ENCODE measurements around the gene LRRC45.

The LRRC45 gene

DNA sequence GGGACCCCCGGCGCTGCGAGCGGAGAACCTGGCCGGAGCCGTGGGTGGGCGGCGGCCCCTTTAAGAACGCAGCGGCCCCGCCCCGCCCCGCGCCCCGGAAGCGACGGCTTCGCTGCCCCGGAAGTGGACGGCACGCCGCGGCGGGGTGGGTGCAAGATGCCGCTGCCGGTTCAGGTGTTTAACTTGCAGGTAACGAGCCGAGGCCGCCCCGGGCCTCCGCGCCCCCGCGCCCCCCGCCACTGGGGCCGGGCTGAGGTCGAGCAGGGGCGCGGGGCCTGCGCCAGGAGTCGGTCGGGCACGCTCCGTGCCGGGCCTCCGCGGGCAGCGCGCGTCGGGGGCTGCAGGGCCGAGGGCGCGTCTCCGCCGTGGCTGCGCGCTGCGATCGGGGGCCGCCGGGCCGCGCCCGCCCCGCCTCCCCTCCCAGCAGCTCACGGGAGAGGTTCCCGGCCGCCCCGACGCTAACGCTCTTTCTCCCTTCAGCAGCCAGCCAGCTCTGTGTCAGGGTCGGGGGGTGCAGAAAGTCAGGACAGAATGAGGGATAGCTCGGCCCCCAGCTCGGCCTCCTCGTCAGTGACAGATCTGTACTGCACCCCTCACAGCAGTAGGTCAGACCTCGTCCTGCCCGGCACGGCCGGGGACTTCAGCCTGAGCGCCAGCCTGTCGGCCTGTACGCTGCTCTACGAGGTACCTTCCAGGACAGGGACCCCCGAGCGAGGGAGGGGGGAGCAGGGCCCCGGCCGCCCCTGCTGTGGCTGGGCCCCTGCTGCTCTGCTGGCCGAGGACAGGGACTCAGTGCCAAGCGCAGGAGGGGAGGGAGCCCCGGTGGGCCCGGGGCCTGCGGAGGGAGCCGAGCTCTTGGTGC, 28.9 kb downstream of the LRRC45 start, which contains the start of the genes GPS1 and RFNG:
GPS1 (plus strand) TSS at position 123 of the 862 bp plus-strand sequence; CDS start at position 157, 34 bp downstream.
RFNG (minus strand) TSS at position 36 of the 862 bp plus-strand sequence. CDS start 45 bp downstream, outside the sequence.
- DNase-seq (ENCODE audit: low read depth) = no peak

DNA sequence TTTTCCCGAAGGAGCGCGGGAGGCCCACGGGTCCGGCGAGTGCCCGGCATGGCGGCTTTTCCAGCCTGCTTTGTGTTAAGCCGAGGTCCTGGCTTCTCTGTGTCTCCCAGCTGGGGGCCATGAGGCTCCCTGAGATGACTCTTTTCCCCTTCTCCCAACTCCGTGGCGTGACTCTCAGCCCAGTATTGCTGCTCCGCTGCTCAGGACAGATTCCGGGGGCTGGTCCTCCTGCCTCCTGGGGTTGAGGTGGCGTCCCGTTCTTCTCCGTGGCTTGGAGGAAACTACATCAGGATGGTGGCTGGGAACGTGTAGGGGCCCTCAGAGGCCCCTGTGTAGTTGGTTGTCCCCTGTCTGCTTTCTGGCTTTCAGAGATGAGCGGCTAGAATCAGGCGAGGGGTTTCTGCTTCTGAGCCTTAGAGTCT, 29.5 kb downstream of the LRRC45 start:
- no peak for DNase-seq (ENCODE audit: low read depth)

DNA sequence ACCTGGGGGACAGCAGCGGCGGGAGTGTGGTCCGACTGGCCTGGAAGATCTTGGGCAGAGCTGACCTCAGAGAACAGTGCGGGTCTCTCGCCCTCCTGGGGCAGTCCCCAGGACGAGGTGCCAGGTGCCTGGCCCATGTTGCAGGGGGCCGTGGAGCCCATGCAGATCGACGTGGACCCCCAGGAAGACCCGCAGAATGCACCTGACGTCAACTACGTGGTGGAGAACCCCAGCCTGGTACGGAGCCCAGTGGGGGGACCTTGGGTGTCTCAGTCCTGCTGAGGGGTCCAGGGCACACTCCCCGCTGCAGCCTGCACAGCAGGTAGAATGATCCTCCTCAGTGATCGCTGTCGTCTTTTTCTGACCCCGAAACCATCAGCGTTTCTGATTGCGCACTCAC, 30.0 kb downstream of the LRRC45 start:
- no peak for DNase-seq (ENCODE audit: low read depth)

DNA sequence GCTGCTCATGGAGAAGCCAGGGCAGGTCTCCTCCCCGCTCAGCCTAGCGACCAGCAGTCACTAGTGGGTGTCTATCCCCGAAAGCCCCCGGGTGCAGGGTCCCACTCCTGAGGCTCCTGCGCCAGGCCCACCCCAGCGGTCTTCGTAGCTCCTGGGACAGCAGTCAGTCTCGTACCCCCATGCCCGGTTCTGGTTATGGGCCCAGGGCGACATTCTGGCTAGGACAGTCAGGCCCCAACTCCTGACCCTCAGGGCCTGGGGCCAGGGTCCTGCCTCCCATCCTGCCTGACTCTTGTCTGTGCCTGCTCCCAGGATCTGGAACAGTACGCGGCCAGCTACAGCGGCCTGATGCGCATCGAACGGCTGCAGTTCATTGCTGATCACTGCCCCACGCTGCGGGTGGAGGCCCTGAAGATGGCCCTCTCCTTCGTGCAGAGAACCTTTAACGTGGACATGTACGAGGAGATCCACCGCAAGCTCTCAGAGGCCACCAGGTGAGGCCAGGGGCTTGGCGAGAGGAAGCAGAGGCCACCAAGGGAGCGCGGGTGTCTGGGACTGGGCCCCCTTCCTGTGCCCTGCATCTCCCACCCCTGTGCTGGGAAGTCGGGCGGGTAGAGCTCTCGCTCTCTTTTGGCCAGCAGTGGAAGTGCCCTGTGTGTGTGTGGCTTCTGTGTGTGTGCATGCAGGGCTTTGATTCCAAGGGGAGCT, 30.6 kb downstream of the LRRC45 start:
- DNase-seq (ENCODE audit: low read depth) = no peak

DNA sequence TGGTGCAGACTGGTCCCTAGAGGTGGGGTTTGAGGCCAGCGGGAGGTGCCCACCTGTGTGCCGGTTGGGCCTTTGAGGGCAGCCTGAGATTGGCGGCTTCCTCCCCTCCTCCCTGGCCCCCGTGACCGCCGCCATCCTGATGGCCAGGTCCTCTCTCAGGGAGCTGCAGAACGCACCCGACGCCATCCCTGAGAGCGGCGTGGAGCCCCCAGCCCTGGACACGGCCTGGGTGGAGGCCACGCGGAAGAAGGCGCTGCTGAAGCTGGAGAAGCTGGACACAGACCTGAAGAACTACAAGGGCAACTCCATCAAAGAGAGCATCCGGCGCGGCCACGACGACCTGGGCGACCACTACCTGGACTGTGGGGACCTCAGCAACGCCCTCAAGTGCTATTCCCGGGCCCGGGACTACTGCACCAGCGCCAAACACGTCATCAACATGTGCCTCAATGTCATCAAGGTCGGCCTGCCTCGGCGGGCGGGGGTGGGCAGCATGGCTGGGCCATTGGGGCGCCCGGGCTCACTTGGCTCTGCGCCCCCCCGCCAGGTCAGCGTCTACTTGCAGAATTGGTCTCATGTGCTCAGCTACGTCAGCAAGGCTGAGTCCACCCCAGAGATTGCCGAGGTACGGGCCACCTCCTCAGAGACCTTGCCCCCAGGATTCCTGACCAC, 31.4 kb downstream of the LRRC45 start:
- DNase-seq (ENCODE audit: low read depth) = no peak

DNA sequence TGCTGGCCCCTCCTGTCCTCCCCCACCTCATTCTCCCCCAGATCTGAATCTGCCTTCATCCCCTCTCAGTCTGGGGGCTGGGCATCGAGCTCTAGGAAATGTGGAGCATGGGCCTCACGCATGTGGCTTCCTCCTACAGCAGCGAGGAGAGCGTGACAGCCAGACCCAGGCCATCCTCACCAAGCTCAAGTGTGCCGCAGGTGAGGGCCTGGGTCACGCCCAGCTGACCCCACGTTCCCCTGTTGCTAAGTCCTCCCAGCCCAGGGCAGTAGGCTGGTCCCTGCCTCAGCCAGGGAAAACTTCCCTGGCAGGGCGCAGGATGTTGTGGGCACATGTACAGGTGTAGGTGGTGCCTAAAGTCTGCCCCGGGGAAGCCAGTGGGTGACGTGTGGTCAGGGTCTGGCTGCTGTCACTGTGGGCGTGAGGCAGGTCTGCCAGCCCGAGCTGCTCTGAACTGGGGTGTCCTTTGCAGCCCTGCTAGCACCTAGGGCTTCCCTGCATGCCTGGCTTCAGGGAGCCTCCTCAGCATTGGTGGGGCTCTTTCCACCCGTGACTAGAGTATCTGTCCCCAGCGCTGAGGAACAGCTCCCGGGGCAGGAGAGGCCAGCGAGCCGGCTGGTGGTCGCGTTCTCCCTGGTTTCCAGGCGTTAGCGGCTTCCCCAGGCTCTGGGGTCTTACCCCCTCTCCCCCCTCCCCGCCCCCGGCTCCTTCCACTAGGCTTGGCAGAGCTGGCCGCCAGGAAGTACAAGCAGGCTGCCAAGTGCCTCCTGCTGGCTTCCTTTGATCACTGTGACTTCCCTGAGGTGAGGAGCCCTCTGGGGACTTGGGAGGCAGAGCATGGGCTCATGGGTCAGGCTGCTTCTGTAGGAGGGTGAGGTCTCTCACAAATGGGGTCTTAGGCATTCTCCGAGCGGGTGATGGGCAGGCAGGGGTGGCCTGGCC, 32.2 kb downstream of the LRRC45 start:
- DNase-seq (ENCODE audit: low read depth) = no peak

DNA sequence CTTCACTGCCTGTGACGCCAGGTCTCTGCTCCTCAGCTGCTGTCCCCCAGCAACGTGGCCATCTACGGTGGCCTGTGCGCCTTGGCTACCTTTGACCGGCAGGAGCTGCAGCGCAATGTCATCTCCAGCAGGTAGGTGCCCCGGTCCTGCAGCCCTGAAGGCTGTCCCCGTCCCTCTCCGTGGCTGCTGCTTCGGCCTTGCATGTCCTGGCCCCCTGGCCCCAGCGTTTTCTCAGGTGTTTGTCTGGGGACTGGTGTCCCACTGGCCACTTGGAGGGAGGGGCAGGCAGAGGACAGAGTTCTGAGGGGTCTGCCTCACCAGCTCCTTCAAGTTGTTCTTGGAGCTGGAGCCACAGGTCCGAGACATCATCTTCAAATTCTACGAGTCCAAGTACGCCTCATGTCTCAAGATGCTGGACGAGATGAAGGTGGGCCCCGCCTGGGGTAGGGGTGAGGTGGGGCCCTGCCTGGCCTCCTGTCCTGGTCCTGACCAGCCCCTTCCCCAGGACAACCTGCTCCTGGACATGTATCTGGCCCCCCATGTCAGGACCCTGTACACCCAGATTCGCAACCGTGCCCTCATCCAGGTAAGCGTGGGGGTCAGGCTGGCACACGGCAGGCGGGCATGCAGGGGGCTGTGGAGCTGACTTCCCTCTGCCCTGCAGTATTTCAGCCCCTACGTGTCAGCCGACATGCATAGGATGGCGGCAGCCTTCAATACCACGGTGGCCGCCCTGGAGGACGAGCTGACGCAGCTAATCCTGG, 33.0 kb downstream of the LRRC45 start:
- DNase-seq (ENCODE audit: low read depth) = no peak

DNA sequence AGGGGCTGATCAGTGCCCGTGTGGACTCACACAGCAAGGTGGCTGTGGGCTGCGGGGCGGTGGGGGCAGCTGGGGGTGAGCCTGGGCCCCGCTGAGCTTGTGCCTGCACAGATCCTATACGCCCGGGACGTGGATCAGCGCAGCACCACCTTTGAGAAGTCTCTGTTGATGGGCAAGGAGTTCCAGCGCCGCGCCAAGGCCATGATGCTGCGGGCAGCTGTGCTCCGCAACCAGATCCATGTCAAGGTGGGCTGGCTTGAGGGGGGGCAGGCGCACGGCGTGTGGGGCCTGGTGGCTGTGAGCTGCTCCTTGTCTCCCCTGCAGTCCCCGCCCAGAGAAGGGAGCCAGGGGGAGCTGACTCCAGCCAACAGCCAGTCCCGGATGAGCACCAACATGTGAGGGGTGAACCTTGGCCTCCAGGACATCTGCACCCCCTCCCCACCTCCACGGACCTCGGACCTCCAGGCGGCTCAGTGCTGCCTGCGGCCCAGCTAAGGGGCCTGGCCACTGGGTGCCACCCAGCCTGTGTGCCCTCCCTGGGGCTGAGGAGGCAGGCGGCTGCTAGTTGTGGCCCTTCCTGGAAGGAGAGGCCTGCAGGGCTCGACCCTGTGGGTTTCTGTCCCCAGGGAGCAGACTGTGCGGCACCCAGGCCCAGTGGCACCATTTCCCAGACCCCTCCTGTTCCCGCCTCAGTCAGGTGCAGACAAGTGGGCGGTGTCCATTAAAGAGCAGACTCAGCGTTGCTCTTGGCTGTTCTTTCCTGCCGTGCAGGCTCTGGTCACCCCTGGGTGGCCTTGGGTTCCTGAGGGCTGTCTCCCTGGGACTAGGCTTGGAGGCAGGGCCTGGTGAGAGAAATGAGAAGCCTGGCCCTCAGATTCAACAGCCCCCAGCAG, 33.9 kb downstream of the LRRC45 start:
- DNase-seq (ENCODE audit: low read depth) = no peak

DNA sequence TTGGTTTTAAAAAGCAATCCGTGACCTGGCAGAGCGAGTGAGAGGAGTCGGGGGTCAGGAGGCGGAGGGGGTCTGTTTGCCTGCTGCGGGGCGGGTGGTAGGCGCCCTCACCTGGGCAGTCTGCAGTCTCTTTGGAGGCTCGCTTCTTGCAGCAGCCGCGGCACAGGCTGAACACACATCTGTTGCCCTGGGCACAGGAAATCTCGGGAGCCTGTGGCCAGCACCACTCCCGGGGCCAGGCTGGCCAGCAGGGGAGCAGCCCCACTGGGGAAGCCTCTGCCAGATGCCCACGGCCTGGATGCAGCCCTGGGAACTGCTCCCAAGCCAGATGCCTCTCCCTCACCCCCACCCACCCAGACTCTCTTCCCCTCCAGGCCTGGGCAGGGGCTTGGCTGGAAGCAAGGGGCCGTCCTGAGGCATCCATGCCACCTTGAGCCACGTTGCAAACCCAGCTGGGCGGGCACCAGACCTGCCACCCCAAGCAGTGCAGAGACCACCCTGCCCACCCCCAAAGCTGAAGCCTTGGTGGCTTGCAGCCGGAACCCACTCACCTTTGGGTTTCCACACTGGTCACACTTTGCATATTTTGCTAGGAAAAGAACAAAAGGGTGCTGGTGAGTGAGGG, 35.2 kb downstream of the LRRC45 start:
- DNase-seq (ENCODE audit: low read depth) = no peak

DNA sequence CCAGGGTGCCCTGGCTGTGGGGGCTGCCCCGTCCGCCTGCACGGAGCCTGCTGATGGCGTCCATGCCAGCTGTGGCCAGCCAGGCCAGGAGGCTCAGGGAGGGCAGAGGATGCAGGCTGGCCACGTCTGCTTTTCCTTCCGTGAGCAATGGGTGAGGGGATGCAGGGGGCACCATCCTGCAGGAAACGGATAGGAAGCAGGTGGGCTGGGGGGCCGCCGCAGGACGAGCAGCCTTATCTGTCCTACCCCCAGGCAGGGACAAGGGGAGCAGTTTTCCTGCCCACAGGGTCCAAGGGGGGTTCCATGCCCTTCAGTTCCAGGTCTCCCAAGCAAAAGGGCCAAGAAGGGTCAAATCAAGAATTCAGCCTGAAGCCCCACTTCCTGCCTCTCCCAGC, 35.7 kb downstream of the LRRC45 start:
- DNase-seq (ENCODE audit: low read depth) = no peak

DNA sequence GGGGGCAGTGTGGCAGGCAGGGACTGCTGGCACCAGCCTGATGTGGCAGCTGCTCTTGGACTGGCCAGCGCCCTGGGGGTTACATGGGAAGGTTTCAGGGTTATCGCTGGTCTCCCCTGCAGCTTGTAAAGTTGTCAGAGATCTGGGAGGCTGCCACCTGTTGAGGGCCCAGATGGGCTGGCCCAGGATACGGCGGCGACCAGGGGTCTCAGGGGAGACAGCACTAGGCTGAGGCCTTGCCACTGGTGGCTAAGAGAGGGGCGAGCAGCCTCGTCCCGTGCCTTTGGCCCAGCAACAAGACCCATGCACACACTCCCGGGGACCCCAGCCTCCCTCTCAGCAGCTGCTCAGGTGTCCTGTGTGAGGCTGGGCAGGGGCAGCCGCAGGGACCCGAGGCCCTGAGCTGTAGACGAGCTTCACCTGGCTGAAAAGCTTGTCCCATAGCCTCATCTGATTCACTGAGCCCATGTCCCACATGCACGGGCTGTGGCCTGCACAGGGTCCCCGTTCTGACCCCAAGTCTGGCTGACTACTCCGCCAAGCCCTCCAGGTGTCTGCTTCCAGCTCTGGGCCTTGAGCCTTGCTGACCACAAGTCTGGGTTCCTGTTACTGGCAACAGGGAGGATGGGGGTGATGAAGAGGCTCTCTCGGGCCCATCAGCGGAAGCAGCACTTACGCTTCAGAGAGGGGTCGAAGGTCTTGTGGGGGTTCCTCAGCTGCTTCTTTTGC, 36.3 kb downstream of the LRRC45 start:
- DNase-seq (ENCODE audit: low read depth) = no peak

DNA sequence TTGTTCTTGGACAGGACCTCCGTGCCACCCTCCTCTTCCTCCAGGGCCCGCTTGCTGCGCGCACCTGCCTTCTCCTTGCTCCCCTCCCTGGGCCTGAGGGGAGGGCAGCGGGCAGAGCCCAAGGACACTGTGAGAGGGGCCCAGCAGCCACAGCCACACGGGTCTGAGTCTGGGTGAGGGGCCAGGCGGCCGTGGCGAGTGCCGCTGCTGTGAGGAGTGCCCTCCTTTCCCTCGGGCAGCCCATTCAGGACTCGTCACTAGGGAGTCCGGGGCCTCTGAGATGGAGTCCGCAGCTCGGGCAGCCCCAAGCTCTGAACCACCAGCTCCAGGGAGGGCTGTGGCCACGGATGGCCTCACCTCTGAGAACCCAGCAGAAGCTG, 36.9 kb downstream of the LRRC45 start:
- no peak for DNase-seq (ENCODE audit: low read depth)

DNA sequence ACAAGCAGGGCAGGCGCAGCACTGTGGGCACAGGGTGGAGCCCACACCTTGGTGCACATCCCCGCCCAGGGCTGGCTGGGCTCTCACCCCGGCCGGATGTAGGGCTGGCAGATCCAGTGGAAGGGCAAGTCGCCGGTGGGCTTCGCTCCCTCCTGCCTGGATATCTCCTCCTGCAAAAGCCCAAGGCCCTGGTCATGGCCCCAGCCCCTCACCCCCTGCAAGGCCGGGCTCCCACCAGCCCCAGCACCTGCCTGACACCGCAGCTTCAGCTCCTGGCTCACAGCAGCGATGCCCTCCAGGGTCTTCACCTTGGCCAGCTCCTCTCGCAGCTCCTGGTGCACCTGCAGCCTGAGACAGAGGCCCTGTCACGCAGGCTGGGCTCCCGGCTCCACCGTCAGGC, 37.5 kb downstream of the LRRC45 start:
- DNase-seq (ENCODE audit: low read depth) = no peak

DNA sequence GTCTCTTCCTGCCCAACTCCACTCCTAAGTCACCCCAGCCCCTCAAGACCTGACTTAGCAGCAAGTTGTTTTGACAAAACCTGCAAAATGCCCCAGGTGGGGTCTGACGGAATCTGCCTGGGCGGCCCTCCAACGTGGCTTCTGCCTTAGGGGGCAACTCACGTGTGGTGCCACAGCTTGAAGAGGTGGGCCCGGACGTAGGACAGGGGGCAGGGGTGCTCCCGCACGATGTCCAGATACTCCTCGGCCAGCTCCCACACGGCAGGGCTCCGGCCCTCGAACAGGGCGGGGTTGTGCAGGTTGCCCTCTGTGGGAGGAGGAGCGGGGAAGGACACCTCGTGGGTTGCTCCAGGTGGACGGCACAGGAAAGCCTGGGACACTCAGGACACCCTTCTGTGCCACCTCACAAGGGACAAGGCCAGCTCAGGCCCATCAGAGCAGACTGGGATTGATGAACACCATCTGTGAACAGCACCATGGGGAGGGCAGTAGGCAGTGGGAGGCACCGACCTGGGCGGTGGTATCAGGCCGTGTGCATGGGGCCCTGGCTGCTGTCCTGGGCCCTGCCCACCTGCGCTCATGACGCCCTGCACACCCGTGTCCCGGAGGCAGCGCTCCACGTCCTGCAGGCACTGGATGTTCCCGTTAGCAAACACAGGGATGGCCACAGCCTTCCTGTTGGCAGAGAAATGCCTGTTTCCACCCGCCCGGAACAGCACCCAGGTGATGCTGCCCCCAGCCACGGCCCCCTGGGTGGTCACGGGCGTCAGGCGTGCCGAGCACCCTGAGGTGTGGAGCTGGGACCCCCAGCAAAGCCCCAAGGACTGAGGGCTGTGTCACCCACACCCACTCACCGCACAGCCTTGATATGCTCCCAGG, 38.2 kb downstream of the LRRC45 start:
- DNase-seq (ENCODE audit: low read depth) = no peak

DNA sequence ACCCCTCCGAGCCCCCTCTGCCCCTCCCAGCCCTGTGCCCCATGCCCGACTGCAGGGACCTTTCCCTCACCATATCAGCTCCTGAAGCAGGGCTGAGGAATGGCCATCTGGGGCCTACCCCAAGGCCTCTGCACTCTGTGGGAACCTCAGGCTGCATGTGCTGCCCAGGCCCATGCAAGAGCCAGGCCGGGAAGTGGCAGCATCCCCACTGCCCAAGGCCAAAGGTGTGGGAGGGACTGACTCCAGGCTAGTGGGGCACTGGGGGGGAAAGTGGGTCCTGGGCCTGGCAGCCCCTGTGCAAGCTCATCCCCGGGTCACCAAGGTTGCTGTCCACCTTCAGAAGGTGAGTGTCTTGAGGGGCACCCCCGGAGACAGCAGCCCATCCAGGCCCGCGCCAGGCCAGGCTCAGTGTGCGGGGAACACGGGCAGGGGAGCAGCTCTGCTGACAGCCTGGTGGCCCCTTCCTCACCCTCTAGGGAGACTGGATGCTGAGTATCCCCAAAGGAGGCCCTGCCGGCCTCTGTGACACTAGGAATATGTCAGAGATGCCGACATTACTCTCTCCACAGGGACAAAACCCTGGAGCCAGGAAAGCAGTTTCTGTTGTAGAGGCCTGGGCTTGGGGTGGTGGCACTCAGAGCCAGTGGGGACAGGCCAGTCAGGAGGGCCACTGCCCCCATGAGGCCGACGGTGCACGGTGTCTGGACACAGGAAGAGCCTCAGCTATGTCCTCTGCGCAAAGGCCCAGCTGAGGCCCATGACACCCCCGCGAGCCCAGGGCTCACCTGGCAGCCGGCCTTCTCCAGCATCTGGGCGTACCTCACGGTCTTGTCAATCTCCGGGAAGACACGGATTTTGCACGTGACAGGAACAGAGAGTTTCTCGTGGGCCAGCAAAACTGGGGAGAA, 39.2 kb downstream of the LRRC45 start:
- no peak for DNase-seq (ENCODE audit: low read depth)

DNA sequence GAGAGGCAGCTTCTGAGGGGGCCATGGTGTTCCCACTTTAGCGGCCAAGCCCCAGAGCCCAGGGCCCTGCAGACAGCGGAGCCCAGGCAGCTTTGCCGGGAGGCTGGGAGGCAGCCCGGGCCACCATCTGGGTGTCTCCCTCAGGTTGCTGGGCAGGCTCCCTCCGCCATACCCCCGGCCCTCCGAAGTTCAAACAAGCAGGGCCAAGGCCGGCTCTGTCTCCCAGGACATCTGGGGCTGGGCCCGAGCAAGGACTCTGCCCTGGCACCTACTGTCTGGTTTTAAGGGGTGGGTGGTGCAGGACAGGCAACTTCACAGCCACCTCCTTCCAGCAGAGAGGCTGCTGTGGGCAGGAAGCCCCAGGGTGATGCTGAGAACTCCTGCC, 39.9 kb downstream of the LRRC45 start:
- DNase-seq (ENCODE audit: low read depth) = no peak

Measured in HS-27A (cell line).